OCI-LY1 (cell line): Measurements from ENCODE around the gene CYP2C18.
"Not testable (repeated sequence)": the region's sequence is repeated elsewhere in the genome, so short reads cannot be mapped to it uniquely, and the experiment has no call there.

Experiments
- H2AFZ ChIP-seq: fragments of 200-600 bp; sonication (generic), shearing (Covaris generic); 2 replicates; pipeline ENCODE4 v1.6.0; 2014; ENCODE audit warnings: antibody characterized with exemption, mild to moderate bottlenecking, low read length
- H3F3A ChIP-seq: fragments of 200-600 bp; sonication (generic), shearing (Covaris generic); 2 replicates; pipeline ENCODE4 v1.6.0; 2014; ENCODE audit warnings: mild to moderate bottlenecking, antibody characterized with exemption, low read length, moderate library complexity; ENCODE audit not compliant: insufficient read depth
- H3K27ac ChIP-seq: fragments of 200-600 bp; sonication (generic); 2 replicates; pipeline ENCODE4 v1.5.1; 2014; ENCODE audit warnings: low read length, mixed run types, mild to moderate bottlenecking, low read depth; ENCODE audit not compliant: poor library complexity, severe bottlenecking
- H3K27me3 ChIP-seq: fragments of 200-600 bp; sonication (generic); 2 replicates; pipeline ENCODE4 v1.6.0; 2014; ENCODE audit warnings: antibody characterized with exemption, mild to moderate bottlenecking, low read length, moderate library complexity; ENCODE audit not compliant: insufficient read depth
- H3K36me3 ChIP-seq: fragments of 200-600 bp; sonication (generic); 2 replicates; pipeline ENCODE4 v1.6.1; 2014; ENCODE audit warnings: mild to moderate bottlenecking, antibody characterized with exemption, low read length, moderate library complexity, mixed read lengths; ENCODE audit not compliant: insufficient read depth
- H3K4me1 ChIP-seq: fragments of 200-600 bp; sonication (generic); 2 replicates; pipeline ENCODE4 v1.5.1; 2014; ENCODE audit warnings: mild to moderate bottlenecking, low read length, moderate library complexity; ENCODE audit not compliant: insufficient read depth, severe bottlenecking
- H3K4me2 ChIP-seq: fragments of 200-600 bp; sonication (generic), shearing (Covaris generic); 2 replicates; pipeline ENCODE4 v1.6.1; 2014; ENCODE audit warnings: low read length
- H3K4me3 ChIP-seq: fragments of 200-600 bp; sonication (generic); 2 replicates; pipeline ENCODE4 v1.5.1; 2014; ENCODE audit warnings: low read length, low read depth, mild to moderate bottlenecking, mixed read lengths; ENCODE audit not compliant: poor library complexity, severe bottlenecking
- H3K79me2 ChIP-seq: fragments of 200-600 bp; shearing (Covaris generic); 2 replicates; pipeline ENCODE4 v1.6.1; 2016; ENCODE audit warnings: mixed run types, low read length, mixed read lengths; ENCODE audit not compliant: insufficient read depth
- H3K9ac ChIP-seq: fragments of 200-600 bp; sonication (generic), shearing (Covaris generic); 2 replicates; pipeline ENCODE4 v1.6.1; 2014; ENCODE audit warnings: mild to moderate bottlenecking, low read length, mixed read lengths
- H3K9me2 ChIP-seq: fragments of 200-600 bp; sonication (generic), shearing (Covaris generic); 2 replicates; pipeline ENCODE4 v1.6.1; 2014; ENCODE audit warnings: low read depth, mild to moderate bottlenecking, low read length, mixed read lengths
- H3K9me3 ChIP-seq: fragments of 200-600 bp; shearing (Covaris generic); 2 replicates; pipeline ENCODE4 v1.6.1; 2014; ENCODE audit warnings: low read length, mixed read lengths
- H4K20me1 ChIP-seq: fragments of 200-600 bp; sonication (generic), shearing (Covaris generic); 2 replicates; pipeline ENCODE4 v1.6.0; 2016; ENCODE audit warnings: mild to moderate bottlenecking, low read length; ENCODE audit not compliant: insufficient read depth
- CTCF ChIP-seq: fragments of 200-600 bp; sonication (generic), shearing (Covaris generic); IDR thresholded peaks from 2 replicates; pipeline ENCODE4 v1.5.1; 2017; ENCODE audit warnings: mild to moderate bottlenecking, antibody characterized with exemption, low read length, moderate library complexity, mixed read lengths
- EZH2 ChIP-seq: fragments of 200-600 bp; sonication (generic), shearing (Covaris generic); IDR thresholded peaks from 2 replicates; pipeline ENCODE4 v1.8.0; 2017; ENCODE audit warnings: borderline replicate concordance, mixed run types, mild to moderate bottlenecking, antibody characterized with exemption, low read length, moderate library complexity, mixed read lengths

The CYP2C18 gene

GRCh38 chr10:94760586-94761178 lies 77.2 kb downstream of the CYP2C18 start:
- H3K4me3 ChIP-seq = no peak overlapping the region
- TF ChIP-seq EZH2 (no peak), CTCF (no peak)
- H3K36me3 ChIP-seq = no peaks in the 10 kb centered on the region
- H4K20me1 ChIP-seq = no peaks in the 10 kb centered on the region
- H3K9me2 ChIP-seq = no peaks in the 10 kb centered on the region
- no peak overlapping the region for H3K27ac ChIP-seq
- no peaks in the 10 kb centered on the region for H3K9me3 ChIP-seq
- H2AFZ ChIP-seq = no peak overlapping the region
- no peak overlapping the region for H3K9ac ChIP-seq
- H3K4me1 ChIP-seq = no peaks in the 10 kb centered on the region
- H3F3A ChIP-seq = no peaks in the 10 kb centered on the region
- H3K4me2 ChIP-seq = no peak overlapping the region
- no peaks in the 10 kb centered on the region for H3K79me2 ChIP-seq
- H3K27me3 ChIP-seq = no peaks in the 10 kb centered on the region

- Histone ChIP-seq H3K4me1 (no peaks in the 10 kb centered on the region), H3K9ac (no peak within 1 kb of the TSS), H4K20me1 (no peaks in the 10 kb centered on the region), H2AFZ (no peak within 1 kb of the TSS), H3K9me3 (no peaks in the 10 kb centered on the region), H3K27me3 (no peaks in the 10 kb centered on the region), H3K4me2 (no peak within 1 kb of the TSS), H3K36me3 (no peaks in the 10 kb centered on the region), H3K4me3 (no peak within 1 kb of the TSS), H3K9me2 (no peaks in the 10 kb centered on the region), H3F3A (no peaks in the 10 kb centered on the region), H3K27ac (no peak within 1 kb of the TSS), H3K79me2 (no peaks in the 10 kb centered on the region)
- TF ChIP-seq EZH2 (no peak), CTCF (no peak)
Observed at GRCh38 chr10:94762393-94762792, 78.9 kb downstream of the CYP2C18 start, which contains the start of gene CYP2C19. Gene CYP2C19, plus strand, starts transcription at chr10:94762681. Its CDS starts 25 bp downstream, at chr10:94762706.

GRCh38 chr10:94775425-94775824 lies 91.9 kb downstream of the CYP2C18 start:
- H3K4me3 ChIP-seq, H3K9ac ChIP-seq, H3K27ac ChIP-seq, H3K4me1 ChIP-seq, H3K79me2 ChIP-seq, H3K36me3 ChIP-seq, H3K27me3 ChIP-seq, H3F3A ChIP-seq, H3K9me3 ChIP-seq, H2AFZ ChIP-seq, H3K4me2 ChIP-seq, H4K20me1 ChIP-seq, H3K9me2 ChIP-seq: not testable (repeated sequence)

- Histone ChIP-seq H3K9me2 (no peaks in the 10 kb centered on the region), H3K27me3 (no peaks in the 10 kb centered on the region), H3K9ac (no peak overlapping the region), H3K36me3 (no peaks in the 10 kb centered on the region), H3K4me1 (no peaks in the 10 kb centered on the region), H2AFZ (no peak overlapping the region), H3K4me3 (no peak overlapping the region), H3K9me3 (no peaks in the 10 kb centered on the region), H3K27ac (no peak overlapping the region), H4K20me1 (no peaks in the 10 kb centered on the region), H3F3A (no peaks in the 10 kb centered on the region), H3K79me2 (no peaks in the 10 kb centered on the region), H3K4me2 (no peak overlapping the region)
- no peak for TF ChIP-seq CTCF
- no peak for TF ChIP-seq EZH2
Observed at GRCh38 chr10:94777886-94778458, 94.4 kb downstream of the CYP2C18 start.
